NCI-H82 treated with DMSO at 0.1 percent for 48 hours (cell line): ENCODE measurements around the gene CDK1.
"Not testable (repeated sequence)": the region's sequence is repeated elsewhere in the genome, so short reads cannot be mapped to it uniquely, and the experiment has no call there.

Source experiments
- DNase-seq: peaks from one replicate; lab custom pipeline; 2025; ENCODE audit not compliant: unreplicated experiment; lab: John Stamatoyannopoulos, UW

CDK1 gene

DNA sequence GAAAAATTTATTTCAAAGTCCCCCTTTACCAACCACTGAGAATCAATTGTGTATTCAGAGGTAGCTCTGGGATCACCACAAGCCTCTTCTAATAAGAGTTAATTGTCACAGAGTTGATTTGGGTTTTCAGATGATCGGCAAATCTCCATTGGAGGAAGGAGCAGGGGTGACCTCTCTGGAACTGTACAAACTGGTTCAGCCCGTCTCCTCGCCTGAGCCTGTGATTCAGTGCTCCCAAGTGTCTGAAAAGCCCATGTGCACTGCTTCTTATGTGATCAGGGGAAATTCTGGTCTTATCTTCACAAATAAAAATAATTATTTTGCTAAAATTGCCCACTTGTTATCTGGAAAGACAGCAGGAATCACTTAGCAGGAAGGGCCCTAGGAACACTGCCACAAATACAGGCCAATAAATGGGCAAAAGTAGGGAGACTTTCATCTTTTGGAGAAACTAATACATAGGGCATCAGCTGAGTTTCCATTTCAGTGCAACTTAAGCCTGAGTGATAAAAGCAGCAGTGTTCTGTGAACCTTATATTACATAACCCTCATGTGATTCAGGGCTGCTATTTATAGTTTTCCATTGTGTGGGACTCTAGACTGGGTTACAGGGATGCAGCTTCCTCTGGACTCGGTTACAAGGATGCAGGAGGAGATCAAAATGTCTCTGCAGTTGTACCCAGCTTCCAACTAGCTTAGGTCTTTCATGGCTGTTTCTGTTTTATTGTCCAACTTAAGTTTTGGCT is 32.3 kb downstream of the CDK1 start:
- DNase-seq = no peak

DNA sequence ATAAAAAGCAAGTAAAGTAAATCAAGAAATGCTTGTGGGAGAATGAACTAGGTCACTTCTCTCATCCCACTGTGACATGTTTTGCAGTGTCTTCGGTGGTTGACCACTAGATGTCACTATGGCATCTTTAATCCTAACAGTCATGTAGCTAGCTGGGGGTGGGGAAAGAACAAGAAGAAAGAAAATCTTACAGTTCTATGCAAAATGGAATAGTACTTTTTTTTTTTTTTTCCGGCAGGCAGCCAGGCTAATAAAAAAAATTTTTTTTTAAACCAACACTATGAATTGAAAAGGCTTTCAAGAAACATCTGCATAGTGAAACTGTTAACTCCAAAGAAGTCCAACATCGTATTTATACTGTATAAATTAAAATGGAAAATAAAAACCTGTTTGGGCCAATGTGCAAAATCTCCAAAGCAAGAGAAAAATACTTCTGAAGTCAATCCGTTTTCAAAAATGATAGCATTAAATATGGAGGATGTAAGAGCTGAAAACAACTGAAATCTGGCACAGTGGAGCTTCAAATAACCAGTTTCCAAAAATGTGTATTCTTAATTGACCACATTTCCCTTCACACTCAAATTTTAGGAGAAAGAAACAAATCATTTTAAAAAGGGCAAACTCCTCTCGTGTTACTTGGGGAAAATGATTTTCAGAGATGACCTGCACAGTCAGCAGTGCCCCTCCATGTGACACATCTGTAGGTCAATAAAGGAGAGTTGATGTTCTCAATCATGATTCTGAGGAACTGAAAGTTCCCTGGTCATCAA is 38.5 kb downstream of the CDK1 start:
- DNase-seq = peak; percentile 52

DNA sequence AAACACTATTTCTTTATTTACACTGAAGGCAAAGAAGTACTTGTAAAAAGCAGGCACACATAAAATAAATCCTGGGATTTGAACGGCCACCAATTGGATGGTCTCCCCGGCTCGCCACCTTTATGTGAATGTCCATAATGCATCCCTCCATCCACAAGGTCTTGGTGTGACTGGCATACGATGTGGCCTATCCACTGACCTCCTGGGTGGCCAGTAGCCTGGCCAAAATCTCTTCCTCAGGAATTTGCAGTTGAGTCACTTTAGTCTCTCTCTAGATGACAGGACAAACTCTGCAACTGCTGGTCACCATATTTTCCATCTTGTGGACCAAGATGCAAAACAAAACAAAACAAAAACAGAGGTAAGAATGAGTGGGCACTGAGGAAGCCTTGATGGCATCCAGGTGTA is 39.1 kb downstream of the CDK1 start:
- DNase-seq = no peak

DNA sequence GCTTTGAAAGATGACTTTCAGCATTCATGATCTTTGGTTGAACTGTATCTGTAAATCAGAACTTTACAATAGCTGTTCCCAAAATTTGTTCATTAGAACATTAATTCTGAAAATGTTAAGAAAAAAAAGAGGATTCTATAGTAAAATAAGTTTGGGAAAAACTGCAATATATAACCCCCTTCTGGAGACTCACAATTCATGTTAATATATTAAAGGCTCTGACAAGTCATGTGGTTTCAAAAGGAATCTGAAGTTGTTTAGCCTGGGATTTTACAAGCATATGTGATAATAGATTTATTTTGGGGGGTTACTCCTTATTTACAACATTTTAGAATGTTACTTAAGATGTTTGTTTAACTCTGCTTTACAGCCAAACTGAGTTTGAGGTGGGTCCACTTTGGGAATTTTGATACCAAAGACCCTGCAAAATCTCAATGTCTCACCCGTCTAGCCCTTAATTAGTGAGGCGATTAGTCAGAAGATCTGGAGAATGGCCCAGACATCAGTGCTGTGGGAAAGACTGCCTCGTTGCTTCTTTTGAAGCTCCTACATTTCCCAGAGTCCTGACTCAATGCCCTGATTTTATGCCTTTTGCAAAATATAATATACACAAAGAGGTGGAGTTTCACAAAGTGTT is 40.0 kb downstream of the CDK1 start:
- DNase-seq = no peak

DNA sequence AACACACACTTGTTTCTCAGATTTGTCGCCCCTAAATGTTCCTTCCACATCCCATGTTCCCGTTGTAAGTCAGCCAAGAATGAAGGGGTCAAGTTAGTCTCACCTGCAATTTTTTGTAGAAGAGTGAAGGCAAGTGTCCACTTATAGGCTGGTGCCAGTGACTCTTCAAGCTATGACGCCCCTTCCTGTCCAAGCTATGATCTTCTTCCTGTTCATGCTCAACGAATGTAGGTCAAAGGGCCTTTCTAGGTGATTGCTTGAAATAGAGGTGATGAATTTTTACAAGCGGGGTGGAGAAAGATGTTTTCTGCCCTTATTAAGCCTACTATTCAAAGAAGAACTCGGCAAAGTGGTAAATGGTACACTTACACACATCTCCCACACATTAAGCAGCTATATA is 41.0 kb downstream of the CDK1 start:
- DNase-seq = no peak

DNA sequence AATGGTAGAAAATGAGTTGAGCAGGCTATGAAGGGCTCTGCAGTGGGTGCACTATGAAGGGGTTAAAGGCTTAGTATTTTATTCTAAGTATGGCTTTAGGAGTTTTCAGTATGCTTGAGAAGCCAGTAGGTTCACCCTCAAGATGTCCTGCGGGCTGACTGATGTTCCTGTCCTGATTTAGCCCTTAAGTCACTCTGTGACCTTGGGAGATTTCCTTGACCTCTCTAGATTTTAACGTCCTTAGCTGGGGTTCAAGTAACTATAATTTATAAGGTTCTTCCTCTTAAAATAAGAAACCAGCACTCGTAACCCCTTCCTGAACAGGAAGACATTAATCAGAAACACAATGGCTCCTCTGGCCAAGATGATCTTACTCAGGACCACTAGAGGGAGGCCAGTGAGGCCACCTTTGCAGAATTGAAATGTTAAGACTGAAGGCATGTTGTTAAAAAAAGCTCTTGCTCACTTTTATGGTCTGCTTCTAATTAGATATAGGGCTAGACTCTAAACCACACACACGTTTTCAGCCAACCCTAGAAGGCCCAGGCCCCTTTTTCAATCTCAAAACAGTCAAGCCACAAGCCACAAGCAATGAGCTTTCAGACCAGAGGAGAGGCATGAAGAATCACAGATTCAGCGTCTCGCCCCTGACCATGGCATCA is 41.9 kb downstream of the CDK1 start:
- no peak for DNase-seq

DNA sequence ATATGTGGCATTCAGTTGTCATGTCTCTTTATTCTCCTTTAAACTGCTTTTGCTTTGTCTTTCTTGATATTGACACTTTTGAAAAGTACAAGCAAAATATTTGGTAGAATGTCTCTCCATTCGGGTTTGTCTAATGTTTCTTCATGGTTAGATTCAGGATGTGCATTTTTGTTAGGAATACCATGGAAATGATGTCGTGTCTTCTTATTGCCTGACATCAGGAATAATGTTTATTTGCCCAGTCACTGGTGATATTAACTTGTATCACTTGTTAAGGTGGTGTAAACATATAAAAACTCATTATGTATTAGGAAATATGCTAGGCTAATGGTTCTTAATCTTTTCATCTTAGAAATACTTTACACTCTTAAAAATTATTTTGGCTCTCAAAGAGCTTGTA is 43.4 kb downstream of the CDK1 start:
- DNase-seq = no peak

DNA sequence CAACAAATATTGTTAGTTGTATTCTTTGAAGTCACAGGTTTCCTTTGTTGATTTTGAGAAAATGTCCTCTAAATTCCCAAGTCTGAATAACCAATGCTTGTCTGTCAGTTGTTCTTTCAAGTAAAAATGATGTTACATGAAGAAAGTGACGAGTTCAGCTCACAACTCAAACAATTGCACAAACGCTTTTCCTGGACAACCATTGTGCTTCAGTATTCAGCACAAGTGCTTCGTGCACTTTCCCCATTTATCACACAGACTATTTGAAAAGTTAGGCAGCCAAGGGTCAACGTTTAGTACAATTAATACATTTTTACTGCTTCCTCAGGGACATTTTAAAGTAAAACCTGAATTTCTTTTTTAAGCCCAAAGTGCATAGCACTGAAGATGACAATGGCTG is 44.5 kb downstream of the CDK1 start:
- DNase-seq = no peak

DNA sequence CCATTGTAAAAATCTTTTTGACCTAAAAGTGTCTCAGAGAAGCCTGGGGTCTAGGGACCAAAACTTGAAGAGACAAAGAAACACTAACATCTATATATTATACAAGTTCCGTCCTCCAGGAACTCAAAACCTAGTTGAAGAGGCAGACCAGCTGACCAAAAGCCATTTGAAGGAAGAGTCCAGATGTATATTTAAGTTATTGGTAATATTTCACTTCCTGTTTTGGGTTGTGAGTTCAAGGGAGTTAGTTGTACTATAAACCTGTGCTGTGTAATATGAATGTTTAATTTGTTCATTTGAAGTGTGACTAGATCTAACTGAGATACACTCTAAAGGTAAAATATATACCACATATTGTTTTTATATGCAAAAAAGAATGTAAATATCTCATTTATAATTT is 45.0 kb downstream of the CDK1 start:
- no peak for DNase-seq

DNA sequence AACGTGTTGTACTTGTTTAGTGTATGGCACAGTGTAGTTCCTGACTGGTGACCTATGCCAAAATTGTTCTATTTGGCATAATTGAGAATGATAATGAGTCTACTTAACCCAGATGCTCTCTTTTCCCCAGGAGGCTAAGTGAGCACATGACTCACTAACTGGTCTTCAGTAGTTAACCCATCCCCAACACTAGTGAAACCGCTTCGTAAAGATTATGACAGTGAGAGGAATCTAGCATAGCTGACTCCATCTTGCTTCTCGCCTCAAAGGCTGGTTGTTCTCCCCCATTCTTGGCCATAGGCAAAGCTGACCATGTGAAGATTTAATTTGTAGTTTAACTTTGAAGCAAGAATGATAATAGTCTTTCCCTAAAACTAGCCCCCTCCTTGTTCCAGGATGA is 47.2 kb downstream of the CDK1 start:
- no peak for DNase-seq

DNA sequence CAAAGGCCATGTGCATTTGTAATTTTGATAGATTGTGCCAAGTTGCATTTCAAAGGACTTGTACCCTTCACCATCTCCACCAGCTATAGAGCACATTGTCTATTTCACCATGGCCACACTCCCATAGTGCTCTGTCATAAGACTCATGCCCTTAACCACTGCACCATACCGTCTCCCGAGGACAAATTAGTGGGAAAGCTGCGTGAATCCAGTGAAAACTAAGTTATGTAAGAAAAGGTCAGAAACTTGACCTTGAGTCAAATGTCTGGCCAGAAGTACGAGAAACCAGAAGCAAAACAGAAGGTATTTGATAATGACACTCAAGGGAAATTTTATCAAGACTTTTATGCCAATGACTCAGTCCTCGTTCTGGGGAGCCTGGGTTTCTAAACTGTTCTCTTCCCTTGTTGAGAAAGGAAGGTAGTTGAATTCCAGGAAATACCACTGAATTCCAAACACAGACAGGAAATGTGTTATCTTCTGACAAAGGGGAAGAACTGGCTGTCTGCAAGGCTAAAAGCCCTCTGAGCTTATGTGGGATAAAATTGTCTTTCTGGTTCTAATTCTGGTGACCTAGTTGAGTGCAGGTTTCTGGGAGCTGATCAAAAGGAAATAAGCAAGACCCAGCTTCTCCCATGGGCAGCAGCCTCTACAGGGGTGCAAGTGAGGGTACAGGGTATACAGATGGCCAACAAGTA is 49.7 kb downstream of the CDK1 start:
- DNase-seq = no peak

DNA sequence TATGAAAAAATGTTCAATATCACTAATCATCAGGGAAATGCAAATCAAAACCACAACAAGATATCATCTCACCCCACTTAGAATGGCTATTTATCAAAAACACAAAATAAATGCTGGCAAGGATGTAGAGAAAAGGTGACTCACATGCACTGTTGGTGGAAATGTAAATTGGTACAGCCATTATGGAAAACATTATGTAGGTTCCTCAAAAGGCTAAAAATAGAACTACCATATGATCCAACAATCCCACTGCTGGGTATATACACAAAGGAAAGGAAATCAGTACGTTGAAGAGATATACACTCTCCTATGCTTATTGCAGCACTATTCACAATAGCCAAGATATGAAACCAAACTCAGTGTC is 50.2 kb downstream of the CDK1 start:
- DNase-seq = no peak

DNA sequence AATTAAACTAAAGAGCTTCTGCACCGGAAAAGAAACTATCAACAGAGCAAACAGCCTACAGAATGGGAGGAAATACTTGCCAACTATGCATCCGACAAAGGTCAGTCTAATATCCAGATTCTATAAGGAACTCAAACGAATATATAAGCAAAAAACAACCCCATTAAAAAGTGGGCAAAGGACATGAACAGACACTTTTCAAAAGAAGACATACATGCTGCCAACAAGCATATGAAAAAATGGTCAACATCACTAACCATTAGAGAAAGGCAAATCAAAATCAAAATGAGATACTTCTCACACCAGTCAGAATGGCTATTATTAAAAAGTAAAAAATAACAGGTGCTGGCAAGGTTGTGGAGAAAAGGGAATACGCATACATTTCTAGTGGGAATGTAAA is 53.9 kb downstream of the CDK1 start:
- DNase-seq = not testable (repeated sequence)

DNA sequence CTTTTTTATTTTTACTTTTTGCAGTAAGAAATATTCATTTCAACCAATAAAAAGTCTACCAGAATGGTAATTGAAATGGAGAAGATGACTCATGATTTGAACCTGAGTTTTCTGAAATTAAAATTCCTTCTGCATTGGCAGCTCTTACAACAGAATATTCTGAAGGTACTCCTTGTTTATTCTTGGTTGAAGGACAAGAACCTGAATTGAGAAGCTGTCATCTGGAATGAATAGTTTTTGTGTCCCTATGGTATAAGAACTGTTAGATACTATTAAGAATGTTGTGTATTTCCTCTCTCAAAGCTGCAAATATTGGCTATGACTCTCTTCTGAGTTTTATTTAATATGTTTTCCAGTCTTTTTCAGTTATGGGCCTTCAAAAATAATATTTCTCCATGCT is 56.1 kb downstream of the CDK1 start:
- DNase-seq = no peak

DNA sequence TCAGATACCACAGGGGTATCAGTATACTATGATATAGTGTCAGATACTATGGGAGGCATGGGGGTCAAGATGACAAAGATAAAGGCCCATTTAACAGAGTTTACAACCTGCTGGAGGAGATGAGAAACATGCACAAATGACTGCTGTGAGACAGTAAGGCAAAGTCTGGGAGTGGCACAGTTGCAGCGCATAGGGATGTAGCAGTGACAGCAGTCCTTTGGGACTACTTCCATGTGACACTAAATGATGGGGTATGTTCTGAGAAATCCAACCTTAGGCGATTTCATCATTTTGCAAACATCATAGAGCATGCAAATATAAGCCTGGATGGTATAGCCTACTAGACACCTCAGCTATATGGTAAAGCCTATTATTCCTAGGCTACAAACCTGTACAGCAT is 56.8 kb downstream of the CDK1 start:
- no peak for DNase-seq

DNA sequence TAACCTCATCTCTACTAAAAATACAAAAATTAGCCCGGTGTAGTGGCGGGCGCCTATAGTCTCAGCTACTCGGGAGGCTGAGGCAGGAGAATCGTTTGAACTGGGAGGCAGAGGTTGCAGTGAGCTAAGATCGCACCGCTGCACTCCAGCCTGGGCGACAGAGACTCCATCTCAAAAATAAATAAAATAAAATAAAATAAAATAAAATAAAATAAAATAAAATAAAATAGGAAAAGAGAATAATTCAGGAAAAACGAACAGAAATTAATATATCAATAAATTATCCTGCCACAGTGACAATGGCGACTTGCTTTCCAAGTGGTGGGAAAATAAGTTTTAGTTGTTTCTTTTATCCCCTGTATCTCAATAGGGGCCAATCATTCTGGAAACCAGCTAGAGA is 62.9 kb downstream of the CDK1 start:
- not testable (repeated sequence) for DNase-seq

DNA sequence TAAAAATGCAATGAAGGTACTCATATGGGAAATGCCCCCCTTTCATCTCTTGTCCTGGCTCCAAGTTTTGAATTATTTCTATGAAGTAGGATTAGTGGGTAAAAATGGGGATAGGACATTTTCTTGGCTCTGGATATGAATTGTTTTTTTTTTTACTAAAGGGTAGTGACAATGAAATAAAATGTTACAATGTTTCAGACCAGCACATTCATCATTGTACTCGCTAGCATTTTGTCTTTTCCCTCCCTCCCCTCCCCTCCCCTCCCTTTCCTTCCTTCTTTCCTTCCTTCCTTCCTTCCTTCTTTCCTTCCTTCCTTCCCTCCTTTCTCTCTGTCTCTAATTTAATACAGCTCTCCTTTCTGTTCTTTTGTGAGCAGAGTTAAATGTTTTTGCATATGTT is 64.4 kb downstream of the CDK1 start:
- DNase-seq = no peak
